Measurements from ENCODE around the gene KCNK13. TPM values are rescaled to one million over a fixed set of nuclear protein-coding genes. Genes with fewer than 3 reads are reported as not detected.

Gene KCNK13
- polyA plus RNA-seq, 1 of the 3 experiments (the other 2 are of a cell fraction), result not detected

DNA sequence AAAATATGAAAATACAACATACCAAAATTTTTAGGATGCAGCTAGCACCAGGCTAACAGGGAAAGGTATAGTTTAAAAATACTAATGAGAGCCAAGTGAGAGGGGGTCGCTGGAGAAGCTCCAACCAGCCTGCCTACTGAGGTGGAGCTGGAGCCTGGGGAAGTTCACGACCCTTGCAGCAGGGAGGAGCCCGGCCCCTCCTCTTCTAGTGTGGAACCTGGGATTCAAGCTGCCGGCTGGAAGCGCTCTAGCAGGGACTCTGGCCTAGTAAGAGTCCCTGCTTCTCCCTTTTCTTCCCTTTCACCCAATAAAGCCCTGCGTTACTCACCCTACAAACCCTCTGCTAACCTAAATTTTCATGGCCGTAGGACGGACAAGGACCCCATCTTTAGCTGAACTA lies 5.0 kb upstream of the KCNK13 start:
- TF ChIP-seq YY1 (IDR thresholded peaks at IDR 0.05; ENCODE audit: low read depth), result no peak
- TF ChIP-seq, protein P1, sequence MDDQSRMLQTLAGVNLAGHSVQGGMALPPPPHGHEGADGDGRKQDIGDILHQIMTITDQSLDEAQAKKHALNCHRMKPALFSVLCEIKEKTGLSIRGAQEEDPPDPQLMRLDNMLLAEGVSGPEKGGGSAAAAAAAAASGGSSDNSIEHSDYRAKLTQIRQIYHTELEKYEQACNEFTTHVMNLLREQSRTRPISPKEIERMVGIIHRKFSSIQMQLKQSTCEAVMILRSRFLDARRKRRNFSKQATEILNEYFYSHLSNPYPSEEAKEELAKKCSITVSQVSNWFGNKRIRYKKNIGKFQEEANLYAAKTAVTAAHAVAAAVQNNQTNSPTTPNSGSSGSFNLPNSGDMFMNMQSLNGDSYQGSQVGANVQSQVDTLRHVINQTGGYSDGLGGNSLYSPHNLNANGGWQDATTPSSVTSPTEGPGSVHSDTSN (IDR thresholded peaks at IDR 0.05), result no peak
- Histone ChIP-seq H3K27me3 (ENCODE audit: insufficient read depth) (peaks cover 14% of the 10 kb centered on the region), H3F3A (replicated peaks; ENCODE audit: insufficient read depth) (peaks cover 2% of the 10 kb centered on the region), H3K79me2 (ENCODE audit: insufficient read depth) (no peaks in the 10 kb centered on the region), H3K36me3 (replicated peaks in 1 of 2; ENCODE audit: control insufficient read depth in 1 of 2, insufficient read depth in 2 of 2, low read length in 1 of 2) (no peaks in the 10 kb centered on the region), H3K4me2 (no peak overlapping the region), H3K27ac (ENCODE audit: low read depth in 2 of 2, low read length in 1 of 2) (no peak overlapping the region), H3K9ac (no peak overlapping the region), H3K9me3 (no peaks in the 10 kb centered on the region), H3K4me1 (ENCODE audit: control insufficient read depth in 1 of 2, insufficient read depth in 2 of 2, low read depth in 1 of 2, low read length in 1 of 2) (peaks cover 0 to 11% of the 10 kb centered on the region in 2 experiments; a peak in 1 of 4 replicates), H3K4me3 (ENCODE audit: low read depth in 2 of 2, low read length in 1 of 2) (no peak overlapping the region), H4K20me1 (ENCODE audit: insufficient read depth) (no peaks in the 10 kb centered on the region), H2AFZ (ENCODE audit: low read depth) (no peak overlapping the region), H3K9me2 (no peaks in the 10 kb centered on the region)
- ChIA-PET CTCF (interaction anchor here (1.5 to 1.8 kb wide), 2 partner anchors 83 to 179 kb away, joined by 4 to 5 read pairs; no protein-coding TSS in a partner anchor), POLR2A (no interaction called here)
- DNase-seq, result no peak
- WGBS (ENCODE audit: low lambda C conversion rate), result 76% methylated on average over 7 of the region's 8 CpGs

DNA sequence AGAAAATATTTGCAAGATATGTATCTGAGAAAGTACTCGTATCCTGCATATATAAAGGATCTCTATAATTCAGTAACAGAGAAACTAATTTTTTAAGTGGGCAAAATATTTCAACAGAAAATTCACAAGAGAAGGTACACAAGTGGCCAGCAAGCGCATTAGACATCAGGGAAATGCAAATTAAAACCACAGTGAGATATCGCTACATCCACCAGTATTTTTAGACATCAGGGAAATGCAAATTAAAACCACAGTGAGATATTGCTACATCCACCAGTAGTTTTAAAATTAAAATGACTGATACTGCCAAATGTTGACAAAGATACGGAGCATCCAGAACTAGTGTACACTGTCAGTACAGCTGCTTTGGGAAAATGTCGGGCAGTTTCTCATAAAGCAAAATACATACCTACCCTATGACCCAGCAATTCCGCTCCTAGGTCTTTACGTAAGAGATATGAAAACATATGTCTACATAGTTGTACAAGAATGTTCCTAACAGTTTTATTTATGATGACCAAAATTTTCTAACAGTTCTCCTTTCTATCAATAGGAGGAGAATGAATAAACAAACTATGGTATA lies 2.8 kb upstream of the KCNK13 start:
- H3K9me2 ChIP-seq, result no peaks in the 10 kb centered on the region
- ChIA-PET CTCF (interaction anchor here (1.1 to 1.8 kb wide), 7 partner anchors 23 to 86 kb away, joined by 3 to 24 read pairs (median 5); no protein-coding TSS in a partner anchor), POLR2A (no interaction called here)
- no peak overlapping the region for H3K4me3 ChIP-seq (ENCODE audit: low read depth in 2 of 2, low read length in 1 of 2)
- no peak overlapping the region for H3K9ac ChIP-seq
- WGBS (ENCODE audit: low lambda C conversion rate), result 85% methylated on average over 7 of the region's 7 CpGs
- H3K36me3 ChIP-seq (replicated peaks in 1 of 2; ENCODE audit: control insufficient read depth in 1 of 2, insufficient read depth in 2 of 2, low read length in 1 of 2), result no peaks in the 10 kb centered on the region
- TF ChIP-seq, protein P1 (IDR thresholded peaks at IDR 0.05), result no peak
- TF ChIP-seq RCOR1 (IDR thresholded peaks at IDR 0.05; ENCODE audit: low read length) (no peak), FOXJ3 (CRISPR knock-in tag; IDR thresholded peaks at IDR 0.05) (no peak), EP300 (IDR thresholded peaks at IDR 0.05; ENCODE audit: borderline replicate concordance in 1 of 2, low read depth in 1 of 2, low read length in 1 of 2) (no peak), GATA2 (CRISPR knock-in tag; IDR thresholded peaks at IDR 0.05) (no peak), TCF12 (IDR thresholded peaks at IDR 0.05) (no peak), POLR2AphosphoS5 (IDR thresholded peaks at IDR 0.05; ENCODE audit: low read depth, low read length) (no peak), NRF1 (IDR thresholded peaks at IDR 0.05; ENCODE audit: low read depth, low read length) (no peak), TAF1 (IDR thresholded peaks at IDR 0.05; ENCODE audit: borderline replicate concordance, low read depth, low read length) (no peak), GABPA (IDR thresholded peaks at IDR 0.05; ENCODE audit: low read depth) (no peak), TEAD4 (IDR thresholded peaks at IDR 0.05; ENCODE audit: borderline replicate concordance, insufficient read depth) (no peak), RXRA (IDR thresholded peaks at IDR 0.05; ENCODE audit: borderline replicate concordance, low read depth) (no peak)
- TF ChIP-seq, protein P2, sequence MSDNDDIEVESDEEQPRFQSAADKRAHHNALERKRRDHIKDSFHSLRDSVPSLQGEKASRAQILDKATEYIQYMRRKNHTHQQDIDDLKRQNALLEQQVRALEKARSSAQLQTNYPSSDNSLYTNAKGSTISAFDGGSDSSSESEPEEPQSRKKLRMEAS (IDR thresholded peaks at IDR 0.05; ENCODE audit: low read depth), result no peak
- TF ChIP-seq, protein P3, sequence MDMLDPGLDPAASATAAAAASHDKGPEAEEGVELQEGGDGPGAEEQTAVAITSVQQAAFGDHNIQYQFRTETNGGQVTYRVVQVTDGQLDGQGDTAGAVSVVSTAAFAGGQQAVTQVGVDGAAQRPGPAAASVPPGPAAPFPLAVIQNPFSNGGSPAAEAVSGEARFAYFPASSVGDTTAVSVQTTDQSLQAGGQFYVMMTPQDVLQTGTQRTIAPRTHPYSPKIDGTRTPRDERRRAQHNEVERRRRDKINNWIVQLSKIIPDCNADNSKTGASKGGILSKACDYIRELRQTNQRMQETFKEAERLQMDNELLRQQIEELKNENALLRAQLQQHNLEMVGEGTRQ (IDR thresholded peaks at IDR 0.05; ENCODE audit: borderline replicate concordance, low read depth, low read length), result no peak
- H3K27ac ChIP-seq (ENCODE audit: low read depth in 2 of 2, low read length in 1 of 2), result no peak overlapping the region
- no peak overlapping the region for H3K4me2 ChIP-seq
- no peaks in the 10 kb centered on the region for H3K79me2 ChIP-seq (ENCODE audit: insufficient read depth)
- H3K9me3 ChIP-seq, result no peaks in the 10 kb centered on the region
- H3F3A ChIP-seq (replicated peaks; ENCODE audit: insufficient read depth), result peaks cover 2% of the 10 kb centered on the region
- H2AFZ ChIP-seq (ENCODE audit: low read depth), result no peak overlapping the region
- peaks cover 29% of the 10 kb centered on the region for H3K27me3 ChIP-seq (ENCODE audit: insufficient read depth)
- H4K20me1 ChIP-seq (ENCODE audit: insufficient read depth), result no peaks in the 10 kb centered on the region
- peaks cover 0 to 16% of the 10 kb centered on the region in 2 experiments; a peak in 1 of 4 replicates for H3K4me1 ChIP-seq (ENCODE audit: control insufficient read depth in 1 of 2, insufficient read depth in 2 of 2, low read depth in 1 of 2, low read length in 1 of 2)
- no peak for DNase-seq

Measured in SK-N-SH (cell line).